Measurements from ENCODE around the gene ARHGAP12.

GRCh38 chr10:31829776-31830175 is 98.9 kb downstream of the ARHGAP12 start:
- TF ChIP-seq CTCF (conservative IDR thresholded peaks at IDR 0.05) (no peak), EZH2 (IDR thresholded peaks at IDR 0.05; ENCODE audit: low read depth) (no peak)
